ENCODE measurements around the gene SLC25A48. TPM values are rescaled to one million over a fixed set of nuclear protein-coding genes. Genes with fewer than 3 reads are reported as not detected.

SLC25A48 gene
- total and polyA plus RNA-seq, 2 of the 4 experiments (the other 2 are of a cell fraction): not detected

GRCh38 chr5:135873831-135874230, 39.4 kb downstream of the SLC25A48 start:
- no CpG with 5 or more reads among the region's 5 CpGs for WGBS, 2 experiments (ENCODE audit: extremely low coverage in 2 of 2, insufficient read length in 1 of 2)

More at GRCh38 chr5:135873831-135874230, 39.4 kb downstream of the SLC25A48 start:
- Histone ChIP-seq H4K5ac (ENCODE audit: low read depth, low read length) (no peak overlapping the region), H2BK120ac (ENCODE audit: low read depth, low read length) (no peak overlapping the region), H2AK9ac (replicated peaks; ENCODE audit: low read depth, low read length, poor library complexity) (no peak overlapping the region), H2AK5ac (ENCODE audit: low read depth, low read length) (no peak overlapping the region), H3K27ac (ENCODE audit: insufficient read depth, low read length) (no peak overlapping the region), H3K9ac (ENCODE audit: low read depth, low read length) (no peak overlapping the region), H3K14ac (replicated peaks; ENCODE audit: low read depth, low read length) (no peak overlapping the region), H3K4ac (ENCODE audit: low read depth, low read length) (no peak overlapping the region), H4K91ac (ENCODE audit: insufficient read depth, low read depth, low read length) (no peak overlapping the region), H3K36me3 (ENCODE audit: control insufficient read depth, insufficient read depth, low read length) (no peaks in the 10 kb centered on the region), H3K9me3 (ENCODE audit: control insufficient read depth, insufficient read depth, low read length) (no peaks in the 10 kb centered on the region), H3K18ac (ENCODE audit: low read depth, low read length) (no peak overlapping the region), H3K27me3 (ENCODE audit: control insufficient read depth, insufficient read depth, low read length) (peaks cover 18% of the 10 kb centered on the region), H2BK20ac (ENCODE audit: low read depth, low read length) (no peak overlapping the region), H4K8ac (ENCODE audit: low read depth in 2 of 2, low read length in 2 of 2) (no peak overlapping the region), H2AFZ (replicated peaks; ENCODE audit: low read length, poor library complexity) (no peak overlapping the region), H3K9me1 (ENCODE audit: insufficient read depth, low read length) (no peaks in the 10 kb centered on the region), H3K79me1 (ENCODE audit: low read depth in 1 of 2, low read length in 2 of 2) (no peaks in the 10 kb centered on the region), H3K4me2 (ENCODE audit: low read depth, low read length) (no peak overlapping the region), H4K20me1 (ENCODE audit: insufficient read depth, low read length) (no peaks in the 10 kb centered on the region), H3K4me1 (ENCODE audit: control insufficient read depth, insufficient read depth, low read length) (no peaks in the 10 kb centered on the region), H2BK15ac (ENCODE audit: low read depth, low read length) (no peak overlapping the region), H3K56ac (ENCODE audit: extremely low read depth, insufficient read depth, low read length) (no peak overlapping the region), H3K4me3 (ENCODE audit: insufficient read depth, low read depth, low read length) (no peak overlapping the region), H3K23ac (ENCODE audit: low read depth, low read length) (no peak overlapping the region), H2BK5ac (ENCODE audit: low read depth, low read length, poor library complexity, severe bottlenecking) (no peak overlapping the region)
- in situ Hi-C loops (cut with MboI; ENCODE audit: low sequenced_read_pairs): no loop called here
- no peak for ATAC-seq (ENCODE audit: low read depth)
- TF ChIP-seq RAD21 (IDR thresholded peaks at IDR 0.05; ENCODE audit: low read length): no peak
- no peak for TF ChIP-seq NFE2L2 (IDR thresholded peaks at IDR 0.05; ENCODE audit: low read depth, low read length)
- TF ChIP-seq FOS (IDR thresholded peaks at IDR 0.05; ENCODE audit: low read depth, low read length): no peak
- no peak for TF ChIP-seq MAZ (IDR thresholded peaks at IDR 0.05; ENCODE audit: borderline replicate concordance, low read depth, low read length)
- TF ChIP-seq POLR2A (IDR thresholded peaks at IDR 0.05; ENCODE audit: low read depth, low read length): no peak
- no peak for TF ChIP-seq SMC3 (IDR thresholded peaks at IDR 0.05; ENCODE audit: low read depth, low read length)
- TF ChIP-seq BHLHE40 (IDR thresholded peaks at IDR 0.05; ENCODE audit: low read depth, low read length): no peak
- TF ChIP-seq CHD1 (IDR thresholded peaks at IDR 0.05; ENCODE audit: low read depth, low read length): no peak
- no TSS peak for BruUV-seq (replicated peaks)
- dilution Hi-C loops (cut with HindIII; ENCODE audit: low sequenced_read_pairs, unreplicated experiment): no loop called here
- intact Hi-C loops (cut with micrococcal nuclease): no loop called here
- POLR2A ChIA-PET (ENCODE audit: unreplicated experiment): no interaction called here
- CTCF ChIA-PET: no interaction called here
- DNase-seq: no peak
